NT2/D1 (cell line): Measurements from ENCODE around the gene UPK3BL1.
"Not testable (repeated sequence)": the region's sequence is repeated elsewhere in the genome, so short reads cannot be mapped to it uniquely, and the experiment has no call there.

Experiments
- SUZ12 ChIP-seq: IDR thresholded peaks from 2 replicates; pipeline ENCODE4 v1.6.1; 2011; ENCODE audit not compliant: insufficient read length, insufficient read depth; ENCODE audit errors: extremely low read depth
- ZNF274 ChIP-seq: IDR thresholded peaks from 2 replicates; pipeline ENCODE4 v1.6.1; 2011; ENCODE audit warnings: mild to moderate bottlenecking, low read depth, low read length

GRCh38 chr7:102611675-102612325, 30.8 kb downstream of the UPK3BL1 start:
- not testable (repeated sequence) for TF ChIP-seq ZNF274, SUZ12
